ENCODE results near the gene EPB41L2.
A peak's percentile ranks its signal among the peaks of the same experiment; 100 is the strongest.
"Not testable (repeated sequence)": the region's sequence is repeated elsewhere in the genome, so short reads cannot be mapped to it uniquely, and the experiment has no call there.

Gene EPB41L2

DNA sequence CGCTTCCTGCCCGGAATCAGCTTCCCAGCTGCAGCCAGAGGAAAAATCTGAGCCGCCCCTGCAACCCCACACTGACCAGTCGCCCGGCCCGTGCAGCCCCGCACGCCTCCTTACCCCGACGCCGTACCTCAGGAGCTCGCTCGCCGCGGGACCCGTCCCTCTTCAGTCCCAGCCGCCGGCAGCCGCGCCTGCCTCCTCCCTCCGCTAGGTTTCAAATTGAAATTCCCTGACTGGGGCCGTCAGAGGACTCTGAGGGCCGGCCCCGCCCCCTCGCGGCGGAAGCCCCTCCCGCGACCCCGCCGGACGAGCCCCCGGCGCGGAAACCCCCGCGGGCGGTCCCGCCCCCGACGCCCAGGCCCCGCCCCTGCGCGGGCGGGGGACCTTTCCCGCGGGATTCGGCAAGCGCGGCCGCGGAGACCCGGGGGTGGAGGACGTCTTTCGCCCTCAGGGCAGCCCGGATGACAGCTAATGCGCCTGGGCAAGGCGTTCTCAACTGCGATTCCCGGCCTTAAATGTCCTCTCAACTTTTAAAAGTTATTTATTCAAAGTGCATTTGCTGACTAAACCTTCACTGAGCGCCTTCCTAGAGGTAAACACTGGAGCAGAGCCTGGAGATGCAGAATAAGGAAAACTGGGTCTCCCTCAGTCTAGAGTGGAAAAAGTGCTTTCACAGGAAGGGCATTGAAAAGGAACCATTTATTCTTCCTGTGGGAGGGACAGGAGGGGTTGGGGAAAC is at the start of gene EPB41L2:
Gene EPB41L2 (minus strand): TSS at position 218 of the 736 bp plus-strand sequence. CDS start 106,760 bp downstream, outside the sequence.
- DNase-seq = peak; percentile 76 to 78

DNA sequence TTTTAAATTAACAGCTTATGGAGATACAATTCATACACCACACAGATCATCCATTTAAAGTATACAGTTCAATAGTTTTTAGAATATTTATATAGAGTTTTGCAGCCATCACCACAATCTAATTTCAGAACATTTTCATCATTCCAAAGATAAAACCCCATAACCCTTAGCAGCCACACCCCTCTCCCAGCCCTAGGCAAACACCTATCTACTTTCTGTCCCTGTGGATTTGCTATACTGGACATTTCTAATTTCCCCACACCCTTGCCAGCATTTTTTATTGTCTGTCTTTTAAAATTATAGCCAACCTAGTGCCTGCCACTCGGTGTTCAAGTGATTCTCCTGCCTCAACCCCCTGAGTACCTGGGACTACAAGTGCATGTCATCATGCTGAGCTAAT is 49.2 kb upstream of the EPB41L2 start:
- DNase-seq = no peak

DNA sequence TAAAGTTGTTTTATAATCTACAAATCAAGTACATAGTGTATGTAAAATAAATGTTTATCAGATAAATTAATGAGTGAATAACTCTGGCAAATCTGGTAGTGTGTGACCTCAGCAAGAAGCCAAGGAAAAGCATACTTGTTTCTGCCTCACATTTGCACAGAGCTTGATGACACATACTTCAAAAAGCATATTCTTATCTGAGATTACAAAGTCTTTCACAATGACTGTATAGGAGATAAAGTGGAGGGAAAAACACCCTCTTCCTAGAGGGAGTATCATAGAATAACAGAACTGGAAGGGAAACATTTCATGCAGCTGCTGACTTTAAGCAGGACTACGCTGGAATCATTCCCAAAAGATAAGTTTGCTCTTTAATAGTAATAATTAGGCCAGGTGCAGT is 44.1 kb upstream of the EPB41L2 start:
- DNase-seq = no peak

DNA sequence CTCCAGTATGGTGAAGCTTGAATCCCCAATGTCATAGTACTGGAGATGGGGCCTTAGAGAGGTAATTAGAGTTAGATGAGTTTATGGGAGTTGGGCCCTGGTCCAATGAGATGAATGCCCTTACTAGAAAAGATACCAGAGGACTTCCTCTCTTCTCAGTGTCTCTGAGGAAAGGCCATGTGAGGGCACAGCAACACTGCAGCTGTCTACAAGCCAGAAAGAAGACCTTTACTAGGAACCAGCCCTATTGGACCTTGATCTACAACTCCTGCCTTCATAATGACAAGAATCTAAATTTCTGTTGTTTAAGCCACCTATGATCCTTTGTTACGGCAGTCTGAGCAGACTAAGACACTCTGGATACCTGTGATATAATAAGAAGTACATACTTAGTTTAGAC is 40.9 kb upstream of the EPB41L2 start:
- no peak for DNase-seq

DNA sequence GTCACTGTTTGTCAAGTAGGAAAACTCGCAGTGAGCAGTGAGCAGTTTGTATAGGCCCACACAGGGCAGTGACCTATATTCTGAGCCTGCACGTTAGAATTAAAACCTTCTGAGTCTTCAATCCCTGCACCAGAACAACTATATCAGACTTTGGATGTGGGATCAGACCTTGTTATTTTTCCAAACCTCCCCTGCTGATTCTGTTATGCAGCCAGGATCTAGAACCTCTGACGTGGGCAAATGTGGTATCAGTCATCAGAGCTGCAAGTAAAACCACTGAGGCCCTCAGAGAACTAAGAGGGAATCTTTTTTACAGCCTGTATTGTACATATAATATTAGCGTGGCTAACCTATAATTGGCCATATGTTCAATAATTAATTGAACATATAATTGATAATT is 40.3 kb upstream of the EPB41L2 start:
- DNase-seq = no peak

- DNase-seq = no peak
These were observed 39.1 kb upstream of the EPB41L2 start for GRCh38 chr6:131101911-131102680.

DNA sequence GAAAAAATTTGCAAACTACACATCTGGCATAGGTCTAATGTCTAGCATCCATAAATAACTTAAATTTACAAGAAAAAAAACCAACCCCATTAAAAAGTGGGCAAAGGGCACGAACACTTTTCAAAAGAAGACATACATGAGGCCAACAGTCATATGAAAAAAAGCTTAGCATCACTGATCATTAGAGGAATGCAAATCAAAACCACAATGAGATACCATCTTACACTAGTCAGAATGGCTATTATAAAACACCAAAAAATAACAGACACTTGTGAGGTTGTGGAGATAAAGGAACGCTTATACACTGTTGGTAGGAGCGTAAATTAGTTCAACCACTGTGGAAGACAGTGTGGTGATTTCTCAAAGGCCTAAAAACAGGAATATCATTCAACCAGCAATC is 33.7 kb upstream of the EPB41L2 start:
- DNase-seq = no peak

DNA sequence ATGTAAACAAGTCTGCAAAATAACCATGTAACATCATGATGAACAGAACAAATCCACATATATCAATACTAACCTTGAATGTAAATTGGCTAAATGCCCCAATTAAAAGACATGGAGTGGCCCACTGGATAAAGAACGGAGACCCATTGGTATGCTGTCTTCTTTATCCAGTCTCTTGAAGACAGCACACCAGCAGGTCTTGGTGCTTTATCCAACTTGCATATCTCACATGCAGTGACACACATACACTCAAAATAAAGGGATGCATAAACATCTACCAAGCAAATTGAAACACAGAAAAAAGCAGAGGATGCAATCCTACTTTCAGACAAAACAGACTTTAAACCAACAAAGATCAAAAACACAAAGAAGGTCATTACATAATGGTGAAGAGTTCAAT is 30.3 kb upstream of the EPB41L2 start:
- no peak for DNase-seq

GRCh38 chr6:131091944-131092343 is 28.9 kb upstream of the EPB41L2 start:
- not testable (repeated sequence) for DNase-seq

DNA sequence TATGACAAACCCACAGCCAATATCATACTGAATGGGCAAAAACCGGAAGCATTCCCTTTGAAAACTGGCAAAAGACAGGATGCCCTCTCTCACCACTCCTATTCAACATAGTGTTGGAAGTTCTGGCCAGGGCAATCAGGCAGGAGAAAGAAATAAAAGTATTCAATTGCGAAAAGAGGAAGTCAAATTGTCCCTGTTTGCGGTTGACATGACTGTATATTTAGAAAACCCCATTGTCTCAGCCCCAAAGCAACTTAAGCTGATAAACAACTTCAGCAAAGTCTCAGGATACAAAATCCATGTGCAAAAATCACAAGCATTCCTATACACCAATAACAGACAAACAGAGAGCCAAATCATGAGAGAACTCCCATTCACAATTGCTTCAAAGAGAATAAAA is 27.3 kb upstream of the EPB41L2 start:
- not testable (repeated sequence) for DNase-seq

DNA sequence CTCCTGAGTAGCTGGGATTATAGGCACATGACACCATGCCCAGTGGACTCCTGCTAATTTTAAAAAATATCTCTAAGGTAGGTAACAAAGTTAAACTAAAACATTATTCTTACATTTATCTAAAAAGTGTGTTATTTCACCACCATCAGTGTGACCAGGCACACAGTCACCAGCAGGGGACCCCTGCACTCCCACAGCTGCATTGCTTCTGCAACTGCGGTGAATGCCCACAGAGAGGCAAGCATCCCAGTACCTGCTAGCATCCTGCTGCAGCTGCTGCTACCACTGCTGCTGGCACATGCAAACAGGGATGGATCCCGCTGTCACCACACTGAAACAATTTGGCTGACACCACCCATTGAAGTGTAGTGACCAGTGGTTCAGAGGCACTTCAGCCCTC is 21.9 kb upstream of the EPB41L2 start:
- DNase-seq = no peak

GRCh38 chr6:131083687-131084086 is 20.6 kb upstream of the EPB41L2 start:
- no peak for DNase-seq

GRCh38 chr6:131082335-131082734 is 19.3 kb upstream of the EPB41L2 start:
- no peak for DNase-seq

DNA sequence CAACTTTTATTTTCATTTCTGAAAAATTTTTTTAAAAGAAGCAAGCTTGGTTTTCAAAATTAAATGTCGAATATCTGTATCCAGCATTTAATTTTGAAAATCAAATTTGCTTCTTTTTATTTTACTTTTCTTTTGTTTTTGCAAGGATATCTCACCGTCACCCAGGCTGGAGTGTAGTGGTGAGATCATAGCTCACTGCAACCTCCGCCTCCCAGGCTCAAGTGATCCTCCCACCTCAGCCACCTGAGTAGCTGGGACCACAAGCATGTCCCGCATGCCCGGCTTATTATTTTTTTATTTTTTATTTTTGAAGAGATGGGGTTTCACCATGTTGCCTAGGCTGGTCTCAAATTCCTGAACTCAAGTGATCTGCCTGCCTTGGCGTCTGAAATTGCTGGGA is 17.0 kb upstream of the EPB41L2 start:
- no peak for DNase-seq

DNA sequence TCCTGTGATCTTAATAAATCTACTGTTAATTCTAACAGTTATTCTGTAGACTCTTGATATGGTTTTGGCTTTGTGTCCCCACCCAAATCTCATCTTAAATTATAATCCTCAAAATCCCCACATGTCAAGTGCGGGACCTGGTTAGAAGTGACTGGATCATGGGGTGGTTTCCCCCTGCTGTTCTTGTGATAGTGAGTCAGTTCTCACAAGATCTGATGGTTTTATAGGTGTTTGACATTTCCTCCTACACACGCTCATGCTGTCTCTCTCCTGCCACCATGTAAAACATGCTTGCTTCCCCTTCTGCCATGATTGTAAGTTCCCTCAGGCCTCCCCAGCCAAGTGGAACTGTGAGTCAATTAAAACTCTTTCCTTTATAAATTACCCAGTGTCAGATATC is 10.5 kb upstream of the EPB41L2 start:
- DNase-seq = no peak

- no peak for DNase-seq
These were observed 7.0 kb upstream of the EPB41L2 start for GRCh38 chr6:131070061-131070460.

DNA sequence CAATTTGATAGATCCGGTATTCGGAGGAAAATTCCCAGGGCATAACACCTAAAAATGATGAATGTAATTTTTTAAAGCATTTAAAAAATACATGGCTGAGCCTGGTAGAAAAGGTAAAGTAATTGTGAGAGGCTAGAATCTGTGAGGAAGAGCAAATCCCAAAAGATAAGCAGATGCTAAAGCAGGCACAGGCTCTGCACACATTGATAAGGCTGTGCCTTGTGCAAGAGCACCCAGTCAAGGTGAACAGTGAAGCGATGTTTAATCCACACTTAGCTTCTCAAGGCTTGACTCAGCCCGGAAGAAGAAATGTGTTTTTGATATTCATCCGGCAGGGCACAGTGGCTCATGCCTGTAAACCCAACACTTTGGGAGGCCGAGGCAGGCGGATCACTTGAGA is 5.1 kb upstream of the EPB41L2 start:
- no peak for DNase-seq

GRCh38 chr6:131067521-131067920 is 4.5 kb upstream of the EPB41L2 start:
- no peak for DNase-seq

GRCh38 chr6:131065824-131066171 is 2.8 kb upstream of the EPB41L2 start:
- DNase-seq = no peak

DNA sequence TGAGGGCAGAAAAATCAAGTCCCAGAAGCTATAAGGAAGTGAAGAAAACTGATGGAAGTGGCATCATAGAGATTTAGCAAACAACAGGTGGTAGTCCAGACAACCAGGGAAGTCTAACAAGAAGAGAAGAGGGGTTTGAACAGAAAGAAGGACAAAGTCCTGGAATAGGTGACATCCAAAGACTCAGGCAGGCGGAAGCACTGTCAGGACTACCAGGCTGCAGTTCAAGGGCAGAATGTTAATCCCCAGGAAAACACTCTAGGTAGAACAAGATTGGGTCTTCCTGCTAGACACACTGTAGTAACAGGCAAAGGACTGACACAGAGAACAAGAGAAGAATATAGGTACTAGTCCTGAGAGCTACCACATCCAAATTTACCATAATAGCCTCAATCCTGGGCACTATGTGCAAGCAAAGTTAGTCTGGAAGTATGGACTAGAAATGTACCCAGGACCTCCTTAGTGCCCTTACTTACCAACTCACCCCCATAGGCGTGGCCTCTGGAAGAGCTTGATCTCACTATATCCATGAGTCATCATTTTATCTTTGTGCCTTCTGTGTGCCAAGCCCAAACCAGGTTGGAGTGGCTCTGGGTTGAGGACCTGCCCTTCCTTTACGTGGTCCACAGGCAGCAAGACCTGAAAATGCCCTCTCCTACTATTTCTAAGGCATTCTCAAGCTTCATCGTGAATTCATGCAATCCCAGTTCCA is 2.2 kb upstream of the EPB41L2 start:
- DNase-seq = no peak

GRCh38 chr6:131063764-131064272 is 773 bp upstream of the EPB41L2 start:
- DNase-seq = no peak

DNA sequence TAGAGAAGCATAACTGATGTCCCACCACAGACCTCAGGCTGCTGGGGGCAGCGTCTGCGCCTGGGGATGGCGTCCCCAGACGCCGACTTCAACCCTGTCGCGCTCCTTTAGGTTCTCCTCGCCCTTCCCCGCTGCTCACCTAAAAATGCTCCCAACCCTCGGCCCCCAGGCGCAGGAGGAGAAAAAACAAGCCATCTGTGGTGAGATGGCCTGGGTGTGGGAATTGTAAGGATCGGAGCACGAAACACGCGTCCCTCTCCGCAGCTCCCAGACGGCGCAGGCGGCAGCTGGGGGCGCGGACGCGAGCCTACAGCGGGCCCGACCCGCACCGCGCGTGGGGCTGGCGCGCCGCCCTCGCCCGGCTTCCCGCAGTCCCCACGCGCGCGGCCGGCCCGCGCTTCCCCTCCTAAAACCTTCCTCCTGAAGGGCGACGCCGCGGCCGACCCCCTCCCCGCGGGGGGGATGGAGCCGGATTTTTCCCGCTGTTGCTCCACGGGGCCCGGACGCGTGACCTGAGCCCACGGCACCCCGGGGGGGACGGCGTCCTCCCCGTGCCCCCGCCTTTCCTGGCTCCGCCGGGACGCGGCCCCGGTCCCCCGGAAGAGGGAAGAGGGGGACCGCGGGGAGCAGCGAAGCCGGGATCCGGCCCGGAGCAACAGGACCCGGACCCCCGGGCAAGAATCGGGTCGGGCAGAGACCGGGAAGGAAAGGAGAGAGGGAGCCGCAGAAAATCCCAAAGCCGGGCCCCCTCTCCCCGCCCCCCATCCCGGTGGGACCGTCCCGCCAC is 611 bp downstream of the EPB41L2 start:
- peak in 1 of 2 experiments; percentile 16 for DNase-seq

DNA sequence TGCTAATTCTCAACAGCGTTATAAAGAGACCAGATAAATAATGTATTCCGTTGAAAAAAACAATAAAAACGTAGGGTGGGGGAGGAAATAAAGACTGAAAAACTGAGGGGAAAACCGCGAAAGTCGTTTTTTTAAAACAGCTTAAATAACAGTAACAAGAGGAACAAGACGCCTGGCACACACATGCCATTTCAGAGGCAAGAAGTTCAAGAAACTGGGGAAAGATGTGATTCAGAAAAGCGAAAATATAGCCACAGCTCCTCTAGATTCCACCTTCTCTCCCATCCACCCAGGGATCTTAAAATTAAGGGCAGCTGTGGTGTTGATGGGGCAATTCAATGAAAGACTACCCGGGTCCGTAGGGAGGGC is 1.3 kb downstream of the EPB41L2 start:
- DNase-seq = no peak

Data from stimulated activated CD4-positive, alpha-beta T cell treated with anti-CD3 and anti-CD28 coated beads, Interleukin-4, amount 100 ng/mL, for 4 hours (primary cell).